HL-60 (cell line): ENCODE data around the gene NEGR1.

Experiments
- DNase-seq, 2 experiments: peaks; one replicate each; pipeline ENCODE4 v3.0.0-alpha.2; 2010 to 2020; ENCODE audit warnings: low read depth in 1 of 2, low spot score in 1 of 2
- H3K27ac ChIP-seq: fragments of 250-450 bp; sonication (Bioruptor Pico); replicated peaks from 2 replicates; pipeline ENCODE4 v1.5.1; 2020; ENCODE audit warnings: mild to moderate bottlenecking, moderate library complexity
- H3K27me3 ChIP-seq: fragments of 250-450 bp; sonication (Bioruptor Pico); 2 replicates; pipeline ENCODE4 v1.5.1; 2021; ENCODE audit warnings: mild to moderate bottlenecking, moderate library complexity; ENCODE audit not compliant: insufficient read depth, poor library complexity, severe bottlenecking
- H3K4me3 ChIP-seq: replicated peaks from 2 replicates; pipeline ENCODE4 v1.5.1; 2011; ENCODE audit warnings: mild to moderate bottlenecking, control low read depth, low read length; ENCODE audit not compliant: insufficient read depth
- GABPA ChIP-seq: IDR thresholded peaks from 2 replicates; pipeline ENCODE4 v1.6.1; 2012; ENCODE audit warnings: low read depth
- POLR2AphosphoS5 ChIP-seq: IDR thresholded peaks from 2 replicates; pipeline ENCODE4 v1.6.1; 2012; ENCODE audit warnings: low read depth
- SPI1 ChIP-seq: IDR thresholded peaks from 2 replicates; pipeline ENCODE4 v1.6.1; 2012; ENCODE audit warnings: low read depth, mild to moderate bottlenecking, borderline replicate concordance
- TF ChIP-seq, protein P1 (sequence below): IDR thresholded peaks from one replicate; pipeline ENCODE4 v1.5.1; 2011; ENCODE audit warnings: low read length, control low read depth, inconsistent platforms; ENCODE audit not compliant: insufficient read depth
- TF ChIP-seq, protein P2 (sequence below): IDR thresholded peaks from 2 replicates; pipeline ENCODE4 v1.6.1; 2012; ENCODE audit warnings: low read depth; ENCODE audit not compliant: insufficient replicate concordance

The NEGR1 gene

DNA sequence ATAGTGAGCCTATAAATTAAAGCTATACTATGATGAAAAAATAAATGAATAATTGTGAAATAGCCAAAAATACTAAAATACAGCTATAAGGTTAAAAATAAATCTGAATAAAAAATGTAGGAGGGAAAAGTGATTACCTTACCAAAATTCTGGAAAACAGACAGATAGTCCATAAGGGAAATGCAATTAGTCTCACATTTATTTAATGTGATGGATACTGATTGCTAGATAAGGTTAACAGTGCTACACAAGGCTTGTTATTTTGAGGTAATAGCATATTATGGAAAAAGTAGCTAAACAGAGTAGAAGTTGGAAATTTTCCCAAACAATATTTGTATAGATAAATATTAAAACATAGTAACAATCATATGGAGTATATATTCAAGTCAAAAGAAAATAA, 413.0 kb downstream of the NEGR1 start:
- TF ChIP-seq, protein P1, sequence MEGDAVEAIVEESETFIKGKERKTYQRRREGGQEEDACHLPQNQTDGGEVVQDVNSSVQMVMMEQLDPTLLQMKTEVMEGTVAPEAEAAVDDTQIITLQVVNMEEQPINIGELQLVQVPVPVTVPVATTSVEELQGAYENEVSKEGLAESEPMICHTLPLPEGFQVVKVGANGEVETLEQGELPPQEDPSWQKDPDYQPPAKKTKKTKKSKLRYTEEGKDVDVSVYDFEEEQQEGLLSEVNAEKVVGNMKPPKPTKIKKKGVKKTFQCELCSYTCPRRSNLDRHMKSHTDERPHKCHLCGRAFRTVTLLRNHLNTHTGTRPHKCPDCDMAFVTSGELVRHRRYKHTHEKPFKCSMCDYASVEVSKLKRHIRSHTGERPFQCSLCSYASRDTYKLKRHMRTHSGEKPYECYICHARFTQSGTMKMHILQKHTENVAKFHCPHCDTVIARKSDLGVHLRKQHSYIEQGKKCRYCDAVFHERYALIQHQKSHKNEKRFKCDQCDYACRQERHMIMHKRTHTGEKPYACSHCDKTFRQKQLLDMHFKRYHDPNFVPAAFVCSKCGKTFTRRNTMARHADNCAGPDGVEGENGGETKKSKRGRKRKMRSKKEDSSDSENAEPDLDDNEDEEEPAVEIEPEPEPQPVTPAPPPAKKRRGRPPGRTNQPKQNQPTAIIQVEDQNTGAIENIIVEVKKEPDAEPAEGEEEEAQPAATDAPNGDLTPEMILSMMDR: no peak
- TF ChIP-seq, protein P2, sequence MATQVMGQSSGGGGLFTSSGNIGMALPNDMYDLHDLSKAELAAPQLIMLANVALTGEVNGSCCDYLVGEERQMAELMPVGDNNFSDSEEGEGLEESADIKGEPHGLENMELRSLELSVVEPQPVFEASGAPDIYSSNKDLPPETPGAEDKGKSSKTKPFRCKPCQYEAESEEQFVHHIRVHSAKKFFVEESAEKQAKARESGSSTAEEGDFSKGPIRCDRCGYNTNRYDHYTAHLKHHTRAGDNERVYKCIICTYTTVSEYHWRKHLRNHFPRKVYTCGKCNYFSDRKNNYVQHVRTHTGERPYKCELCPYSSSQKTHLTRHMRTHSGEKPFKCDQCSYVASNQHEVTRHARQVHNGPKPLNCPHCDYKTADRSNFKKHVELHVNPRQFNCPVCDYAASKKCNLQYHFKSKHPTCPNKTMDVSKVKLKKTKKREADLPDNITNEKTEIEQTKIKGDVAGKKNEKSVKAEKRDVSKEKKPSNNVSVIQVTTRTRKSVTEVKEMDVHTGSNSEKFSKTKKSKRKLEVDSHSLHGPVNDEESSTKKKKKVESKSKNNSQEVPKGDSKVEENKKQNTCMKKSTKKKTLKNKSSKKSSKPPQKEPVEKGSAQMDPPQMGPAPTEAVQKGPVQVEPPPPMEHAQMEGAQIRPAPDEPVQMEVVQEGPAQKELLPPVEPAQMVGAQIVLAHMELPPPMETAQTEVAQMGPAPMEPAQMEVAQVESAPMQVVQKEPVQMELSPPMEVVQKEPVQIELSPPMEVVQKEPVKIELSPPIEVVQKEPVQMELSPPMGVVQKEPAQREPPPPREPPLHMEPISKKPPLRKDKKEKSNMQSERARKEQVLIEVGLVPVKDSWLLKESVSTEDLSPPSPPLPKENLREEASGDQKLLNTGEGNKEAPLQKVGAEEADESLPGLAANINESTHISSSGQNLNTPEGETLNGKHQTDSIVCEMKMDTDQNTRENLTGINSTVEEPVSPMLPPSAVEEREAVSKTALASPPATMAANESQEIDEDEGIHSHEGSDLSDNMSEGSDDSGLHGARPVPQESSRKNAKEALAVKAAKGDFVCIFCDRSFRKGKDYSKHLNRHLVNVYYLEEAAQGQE: no peak
- TF ChIP-seq SPI1 (no peak), GABPA (no peak), POLR2AphosphoS5 (no peak)
- DNase-seq: no peak
- H3K27ac ChIP-seq: no peak overlapping the region
- no peak overlapping the region for H3K4me3 ChIP-seq
- H3K27me3 ChIP-seq: no peaks in the 10 kb centered on the region

DNA sequence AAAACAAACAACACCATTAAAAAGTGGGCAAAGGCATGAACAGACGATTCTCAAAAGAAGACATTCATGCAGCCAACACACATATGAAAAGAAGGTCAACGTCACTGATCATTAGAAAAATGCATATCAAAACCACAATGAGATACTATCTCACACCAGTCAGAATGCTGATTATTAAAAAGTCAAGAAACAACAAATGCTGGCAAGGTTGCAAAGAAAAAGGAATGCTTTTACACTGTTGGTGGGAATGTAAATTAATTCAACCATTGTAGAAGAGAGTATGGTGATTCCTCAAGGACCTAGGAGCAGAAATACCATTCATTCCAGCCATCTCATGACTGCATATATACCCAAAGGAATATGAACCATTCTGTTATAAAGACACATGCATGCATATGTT, 419.6 kb downstream of the NEGR1 start:
- TF ChIP-seq GABPA: no peak
- no peak overlapping the region for H3K4me3 ChIP-seq
- no peak overlapping the region for H3K27ac ChIP-seq
- DNase-seq: no peak
- H3K27me3 ChIP-seq: no peaks in the 10 kb centered on the region

DNA sequence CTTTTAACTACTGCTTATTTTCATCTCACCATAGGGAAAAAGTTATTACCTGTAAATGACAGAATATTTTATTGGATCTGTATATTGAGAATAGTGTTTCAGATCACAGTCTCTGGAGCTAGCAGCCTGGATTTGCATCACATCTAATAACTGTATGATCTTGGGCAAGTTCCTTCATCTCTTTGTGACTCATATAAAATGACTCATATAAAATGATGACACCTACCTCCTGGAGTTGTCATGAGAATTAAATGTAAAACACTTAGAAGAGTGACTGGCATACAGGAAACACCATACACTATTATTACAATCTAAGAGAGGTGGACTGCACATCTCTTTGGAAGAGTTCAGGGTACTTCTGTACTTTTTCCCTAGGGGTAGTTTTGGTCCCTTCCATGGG, 421.3 kb downstream of the NEGR1 start:
- no peak overlapping the region for H3K27ac ChIP-seq
- no peaks in the 10 kb centered on the region for H3K27me3 ChIP-seq
- H3K4me3 ChIP-seq: no peak overlapping the region
- TF ChIP-seq, protein P2: no peak
- TF ChIP-seq POLR2AphosphoS5: no peak
- TF ChIP-seq, protein P1: no peak
- TF ChIP-seq SPI1: no peak
- no peak for TF ChIP-seq GABPA
- DNase-seq: peak in 1 of 2 experiments; percentile 70

DNA sequence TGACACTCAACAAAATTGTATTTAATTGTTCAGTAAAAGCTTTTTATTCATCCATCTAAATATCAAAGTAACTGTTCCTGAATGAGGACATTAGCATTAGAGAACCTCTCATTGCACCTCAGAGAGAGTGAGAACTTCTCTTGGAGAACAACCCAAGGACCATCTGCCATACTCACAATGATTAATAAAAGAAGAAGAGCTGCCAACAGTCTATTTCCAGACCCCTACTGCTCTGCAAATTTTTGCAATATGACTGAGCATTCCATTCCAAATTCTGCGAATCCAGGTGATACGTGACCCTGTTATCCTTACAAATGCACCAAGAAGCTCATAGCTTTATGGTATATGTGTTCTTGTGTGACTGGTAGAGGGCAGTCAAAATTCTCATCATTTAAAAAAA, 422.5 kb downstream of the NEGR1 start:
- no peak for DNase-seq
- TF ChIP-seq, protein P1: no peak
- TF ChIP-seq, protein P2: no peak
- no peak for TF ChIP-seq GABPA
- no peak for TF ChIP-seq SPI1
- TF ChIP-seq POLR2AphosphoS5: no peak
- no peak overlapping the region for H3K4me3 ChIP-seq
- no peaks in the 10 kb centered on the region for H3K27me3 ChIP-seq
- no peak overlapping the region for H3K27ac ChIP-seq
